Neural cell (in vitro differentiated cells): ENCODE results near the gene DOCK2. TPM values are rescaled to one million over a fixed set of nuclear protein-coding genes. Genes with fewer than 3 reads are reported as not detected.

Experiments
- H2AFZ ChIP-seq: fragments of 200-600, 300-800 bp; sonication (generic), shearing (Covaris generic); 2 replicates; pipeline ENCODE4 v1.6.0; 2014; ENCODE audit warnings: low read depth, mild to moderate bottlenecking, antibody characterized with exemption, low read length, moderate library complexity
- H3F3A ChIP-seq: fragments of 200-600 bp; shearing (Covaris generic); 2 replicates; pipeline ENCODE4 v1.6.1; 2016; ENCODE audit warnings: mild to moderate bottlenecking, moderate library complexity, mixed read lengths, antibody characterized with exemption, low read length; ENCODE audit not compliant: insufficient read depth, poor library complexity, severe bottlenecking
- H3K27ac ChIP-seq: fragments of 200-600, 300-800 bp; sonication (generic), shearing (Covaris generic); 2 replicates; pipeline ENCODE4 v1.5.1; 2014; ENCODE audit warnings: mild to moderate bottlenecking, low read length, moderate library complexity
- H3K27me3 ChIP-seq: fragments of 300-800, 200-600 bp; sonication (generic), shearing (Covaris generic); 2 replicates; pipeline ENCODE4 v1.6.0; 2014; ENCODE audit warnings: mild to moderate bottlenecking, low read depth, low read length, moderate library complexity; ENCODE audit not compliant: insufficient read depth
- H3K36me3 ChIP-seq: fragments of 300-800, 200-600 bp; sonication (generic), shearing (Covaris generic); 2 replicates; pipeline ENCODE4 v1.5.1; 2014; ENCODE audit warnings: mild to moderate bottlenecking, antibody characterized with exemption, low read length, moderate library complexity; ENCODE audit not compliant: insufficient read depth
- H3K4me2 ChIP-seq: fragments of 300-800, 200-600 bp; sonication (generic), shearing (Covaris generic); 2 replicates; pipeline ENCODE4 v1.6.0; 2014; ENCODE audit warnings: mild to moderate bottlenecking, low read length
- H3K4me3 ChIP-seq: fragments of 300-800, 200-600 bp; sonication (generic), shearing (Covaris generic); 2 replicates; pipeline ENCODE4 v1.5.1; 2014; ENCODE audit warnings: mild to moderate bottlenecking, low read length, moderate library complexity
- H3K79me2 ChIP-seq: fragments of 200-600 bp; shearing (Covaris generic); replicated peaks from 2 replicates; pipeline ENCODE4 v1.6.0; 2014; ENCODE audit warnings: mild to moderate bottlenecking, low read length, moderate library complexity; ENCODE audit not compliant: insufficient read depth
- H3K9ac ChIP-seq: fragments of 300-800, 200-600 bp; sonication (generic), shearing (Covaris generic); 2 replicates; pipeline ENCODE4 v1.6.1; 2016; ENCODE audit warnings: mild to moderate bottlenecking, low read length, mixed read lengths
- H3K9me2 ChIP-seq: fragments of 200-600 bp; shearing (Covaris generic); 2 replicates; pipeline ENCODE4 v1.6.1; 2016; ENCODE audit warnings: mild to moderate bottlenecking, low read length, mixed read lengths; ENCODE audit not compliant: insufficient read depth
- H3K9me3 ChIP-seq: fragments of 200-600, 300-800 bp; sonication (generic), shearing (Covaris generic); 2 replicates; pipeline ENCODE4 v1.6.1; 2016; ENCODE audit warnings: mild to moderate bottlenecking, mixed run types, low read length, moderate library complexity, mixed read lengths
- H4K20me1 ChIP-seq: fragments of 200-600 bp; shearing (Covaris generic); 2 replicates; pipeline ENCODE4 v1.6.1; 2016; ENCODE audit warnings: mild to moderate bottlenecking, mixed run types; ENCODE audit not compliant: insufficient read depth
- CTCF ChIP-seq: fragments of 450-650 bp; IDR thresholded peaks from 2 replicates; pipeline ENCODE4 v1.5.1; 2014; ENCODE audit warnings: antibody characterized with exemption, mild to moderate bottlenecking, moderate library complexity; ENCODE audit not compliant: poor library complexity, severe bottlenecking
- EP300 ChIP-seq: fragments of 450-650 bp; conservative IDR thresholded peaks from 2 replicates; pipeline ENCODE4 v1.6.1; 2014; ENCODE audit warnings: antibody characterized with exemption, mild to moderate bottlenecking, moderate library complexity; ENCODE audit not compliant: poor library complexity, severe bottlenecking
- EZH2 ChIP-seq: fragments of 200-600, 300-800 bp; shearing (Covaris generic), sonication (generic); IDR thresholded peaks from 2 replicates; pipeline ENCODE4 v1.6.1; 2014; ENCODE audit warnings: antibody characterized with exemption, low read length, borderline replicate concordance, mild to moderate bottlenecking; ENCODE audit not compliant: insufficient read depth, poor library complexity, severe bottlenecking
- MXI1 ChIP-seq: fragments of 450-650 bp; conservative IDR thresholded peaks from 2 replicates; pipeline ENCODE4 v1.6.1; 2014; ENCODE audit warnings: antibody characterized with exemption, mild to moderate bottlenecking; ENCODE audit not compliant: poor library complexity, severe bottlenecking
- POLR2AphosphoS5 ChIP-seq: IDR thresholded peaks from 2 replicates; pipeline ENCODE4 v1.6.1; 2012
- RAD21 ChIP-seq: fragments of 450-650 bp; conservative IDR thresholded peaks from 2 replicates; pipeline ENCODE4 v1.6.1; 2014; ENCODE audit warnings: antibody characterized with exemption, mild to moderate bottlenecking, moderate library complexity
- REST ChIP-seq: IDR thresholded peaks from 2 replicates; pipeline ENCODE4 v1.6.1; 2012; ENCODE audit warnings: borderline replicate concordance
- SMC3 ChIP-seq: fragments of 450-650 bp; conservative IDR thresholded peaks from 2 replicates; pipeline ENCODE4 v1.6.1; 2014; ENCODE audit warnings: antibody characterized with exemption, mild to moderate bottlenecking, moderate library complexity; ENCODE audit not compliant: poor library complexity
- TAF1 ChIP-seq: IDR thresholded peaks from 2 replicates; pipeline ENCODE4 v1.6.1; 2012; ENCODE audit warnings: low read depth
- polyA plus RNA-seq: library from polyadenylated mRNA; depleted of rRNA; stranded (reverse); fragments of >200 nt; gene quantifications from 2 replicates; pipeline ENCODE4 v1.2.3, GENCODE V29; 2014

DOCK2 gene
- polyA plus RNA-seq, 1 donor from 2014 or later, result 0.15 TPM

GRCh38 chr5:169980418-169981053 lies 343.5 kb downstream of the DOCK2 start, which contains the start of gene INSYN2B:
Gene INSYN2B, minus strand, starts transcription at chr5:169980495. Its CDS starts 96,597 bp downstream, at chr5:169883898.
- H3K9me3 ChIP-seq, result no peaks in the 10 kb centered on the region
- peak within 1 kb of the TSS; percentile 35 for H3K9ac ChIP-seq
- no peaks in the 10 kb centered on the region for H3K36me3 ChIP-seq
- H3K79me2 ChIP-seq, result no peaks in the 10 kb centered on the region
- peak within 1 kb of the TSS; percentile 60 for H3K4me3 ChIP-seq
- no peaks in the 10 kb centered on the region for H4K20me1 ChIP-seq
- H3K27me3 ChIP-seq, result no peaks in the 10 kb centered on the region
- no peak for TF ChIP-seq REST
- peak; percentile 94 for TF ChIP-seq SMC3
- peak; percentile 10 for TF ChIP-seq POLR2AphosphoS5
- no peak for TF ChIP-seq EZH2
- TF ChIP-seq RAD21, result peak; percentile 82
- peak; percentile 17 for TF ChIP-seq EP300
- peak; percentile 97 for TF ChIP-seq CTCF
- no peaks in the 10 kb centered on the region for H3K9me2 ChIP-seq
- peak within 1 kb of the TSS; percentile 22 for H2AFZ ChIP-seq
- no peaks in the 10 kb centered on the region for H3F3A ChIP-seq
- H3K27ac ChIP-seq, result peak within 1 kb of the TSS; percentile 11
- peak within 1 kb of the TSS; percentile 65 for H3K4me2 ChIP-seq

- H3K36me3 ChIP-seq, result no peaks in the 10 kb centered on the region
- H3K9ac ChIP-seq, result no peak overlapping the region
- H2AFZ ChIP-seq, result no peak overlapping the region
- H3K9me2 ChIP-seq, result no peaks in the 10 kb centered on the region
- no peak overlapping the region for H3K4me3 ChIP-seq
- no peak overlapping the region for H3K4me2 ChIP-seq
- no peak for TF ChIP-seq RAD21
- no peak for TF ChIP-seq SMC3
- peaks cover 23% of the 10 kb centered on the region for H3K27me3 ChIP-seq
- H4K20me1 ChIP-seq, result no peaks in the 10 kb centered on the region
- H3F3A ChIP-seq, result no peaks in the 10 kb centered on the region
- H3K27ac ChIP-seq, result no peak overlapping the region
- no peaks in the 10 kb centered on the region for H3K79me2 ChIP-seq
- H3K9me3 ChIP-seq, result no peaks in the 10 kb centered on the region
These were observed 351.1 kb downstream of the DOCK2 start for GRCh38 chr5:169988206-169988605.

GRCh38 chr5:169988947-169989346 lies 351.9 kb downstream of the DOCK2 start:
- Histone ChIP-seq H2AFZ (no peak overlapping the region), H3K4me3 (no peak overlapping the region), H4K20me1 (no peaks in the 10 kb centered on the region), H3K4me2 (no peak overlapping the region), H3K79me2 (no peaks in the 10 kb centered on the region), H3K27me3 (peaks cover 26% of the 10 kb centered on the region), H3F3A (no peaks in the 10 kb centered on the region), H3K9me2 (no peaks in the 10 kb centered on the region), H3K27ac (no peak overlapping the region), H3K9ac (no peak overlapping the region), H3K36me3 (no peaks in the 10 kb centered on the region), H3K9me3 (no peaks in the 10 kb centered on the region)
- TF ChIP-seq SMC3 (no peak), POLR2AphosphoS5 (no peak), MXI1 (no peak), EP300 (no peak), CTCF (no peak), RAD21 (no peak), TAF1 (no peak), REST (no peak), EZH2 (no peak)
